Measurements from ENCODE around the gene FECH. TPM values are rescaled to one million over a fixed set of nuclear protein-coding genes. Genes with fewer than 3 reads are reported as not detected.

FECH gene
- total RNA-seq, 1 experiment from 2014 or later = 16.6 TPM

DNA sequence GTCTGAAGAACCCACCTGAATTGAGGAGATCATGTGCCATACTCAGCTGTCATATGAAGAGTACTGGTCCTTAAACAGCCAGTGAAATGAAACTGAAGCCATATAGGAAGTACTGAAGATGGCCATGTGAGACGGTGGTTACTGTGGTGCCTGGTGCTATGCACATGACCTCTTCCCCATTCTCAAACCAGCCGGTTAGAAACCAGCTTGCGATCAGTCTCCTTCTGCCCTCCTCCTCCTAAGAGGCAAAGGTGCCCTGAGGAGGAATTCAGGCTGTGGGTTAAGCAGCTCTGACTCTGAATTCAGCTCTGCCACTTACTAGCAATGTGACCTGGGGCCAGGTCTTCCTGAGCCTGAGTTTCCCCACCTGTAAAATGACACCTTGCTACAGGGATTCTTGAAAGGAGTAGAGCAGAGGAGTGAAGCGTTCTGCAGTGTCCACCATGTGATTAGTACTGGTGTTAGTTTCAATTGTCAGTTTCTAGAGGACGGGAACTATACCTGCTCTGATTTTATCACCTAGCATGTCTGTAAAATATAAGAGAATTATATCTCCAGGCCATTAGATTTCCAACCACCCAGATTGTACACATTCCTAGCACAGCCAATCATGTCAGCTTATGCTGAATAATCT, 5.1 kb downstream of the FECH start:
- Mint-ChIP-seq H3K27me3 (ENCODE audit: low read depth) (no peaks in the 10 kb centered on the region), H3K27ac (no peak overlapping the region), H3K4me3 (no peak overlapping the region), H3K9me3 (no peaks in the 10 kb centered on the region), H3K36me3 (peaks cover 6% of the 10 kb centered on the region), H3K4me1 (peaks cover 17% of the 10 kb centered on the region)
- DNase-seq (ENCODE audit: low spot score) (no peak), ATAC-seq (peak; percentile 34; the same call in 1 of the 2 replicates)
- TF ChIP-seq GRHL2 (CRISPR knock-in tag; IDR thresholded peaks at IDR 0.05; ENCODE audit: insufficient replicate concordance, severe bottlenecking) (no peak), ATF1 (CRISPR knock-in tag; IDR thresholded peaks at IDR 0.05) (no peak), NR1H2 (CRISPR knock-in tag; IDR thresholded peaks at IDR 0.05) (no peak)
- TF ChIP-seq, protein P1, sequence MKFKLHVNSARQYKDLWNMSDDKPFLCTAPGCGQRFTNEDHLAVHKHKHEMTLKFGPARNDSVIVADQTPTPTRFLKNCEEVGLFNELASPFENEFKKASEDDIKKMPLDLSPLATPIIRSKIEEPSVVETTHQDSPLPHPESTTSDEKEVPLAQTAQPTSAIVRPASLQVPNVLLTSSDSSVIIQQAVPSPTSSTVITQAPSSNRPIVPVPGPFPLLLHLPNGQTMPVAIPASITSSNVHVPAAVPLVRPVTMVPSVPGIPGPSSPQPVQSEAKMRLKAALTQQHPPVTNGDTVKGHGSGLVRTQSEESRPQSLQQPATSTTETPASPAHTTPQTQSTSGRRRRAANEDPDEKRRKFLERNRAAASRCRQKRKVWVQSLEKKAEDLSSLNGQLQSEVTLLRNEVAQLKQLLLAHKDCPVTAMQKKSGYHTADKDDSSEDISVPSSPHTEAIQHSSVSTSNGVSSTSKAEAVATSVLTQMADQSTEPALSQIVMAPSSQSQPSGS (CRISPR knock-in tag; IDR thresholded peaks at IDR 0.05; ENCODE audit: borderline replicate concordance, low read depth) = no peak
- CTCF ChIA-PET = interaction anchor here (0.6 kb wide), 1 partner anchor 1727 kb away, joined by 3 read pairs; no protein-coding TSS in a partner anchor
- POLR2A ChIA-PET = no interaction called here

DNA sequence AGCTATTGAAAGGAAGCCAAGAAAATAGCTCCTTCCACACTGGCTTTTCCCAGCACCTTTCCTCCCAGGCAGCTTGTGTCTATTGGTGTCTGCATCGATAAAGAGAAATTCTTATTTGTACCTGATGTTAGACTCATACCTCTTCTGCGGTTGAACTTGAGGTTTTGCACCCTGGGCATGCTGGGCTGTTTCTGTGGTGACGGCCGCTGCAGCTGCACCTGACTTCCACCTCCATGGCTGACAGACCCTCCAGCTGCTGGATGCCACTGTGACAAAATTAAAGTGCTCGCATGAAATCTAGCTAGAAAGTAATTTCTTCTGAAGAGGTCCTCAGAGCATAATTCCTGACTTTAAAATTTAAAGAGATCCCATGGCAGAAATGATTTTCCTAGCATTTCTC, 6.6 kb downstream of the FECH start:
- H3K36me3 Mint-ChIP-seq = peaks cover 6% of the 10 kb centered on the region
- no peaks in the 10 kb centered on the region for H3K9me3 Mint-ChIP-seq
- ChIA-PET POLR2A (no interaction called here), CTCF (interaction anchor here (1.0 kb wide), 1 partner anchor 18 kb away, joined by 5 read pairs; no protein-coding TSS in a partner anchor)
- H3K27me3 Mint-ChIP-seq (ENCODE audit: low read depth) = no peaks in the 10 kb centered on the region
- H3K4me1 Mint-ChIP-seq = peaks cover 8% of the 10 kb centered on the region
- DNase-seq (ENCODE audit: low spot score) = no peak
- TF ChIP-seq, protein P2, sequence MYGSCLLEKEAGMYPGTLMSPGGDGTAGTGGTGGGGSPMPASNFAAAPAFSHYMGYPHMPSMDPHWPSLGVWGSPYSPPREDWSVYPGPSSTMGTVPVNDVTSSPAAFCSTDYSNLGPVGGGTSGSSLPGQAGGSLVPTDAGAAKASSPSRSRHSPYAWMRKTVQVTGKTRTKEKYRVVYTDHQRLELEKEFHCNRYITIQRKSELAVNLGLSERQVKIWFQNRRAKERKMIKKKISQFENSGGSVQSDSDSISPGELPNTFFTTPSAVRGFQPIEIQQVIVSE (CRISPR knock-in tag; IDR thresholded peaks at IDR 0.05; ENCODE audit: borderline replicate concordance) = no peak
- TF ChIP-seq SMAD4 (CRISPR knock-in tag; IDR thresholded peaks at IDR 0.05) (no peak), GTF2I (CRISPR knock-in tag; conservative IDR thresholded peaks at IDR 0.05) (no peak), ZNF121 (CRISPR knock-in tag; IDR thresholded peaks at IDR 0.05) (no peak), TCF7 (CRISPR knock-in tag; IDR thresholded peaks at IDR 0.05; ENCODE audit: low read depth) (no peak), EMX1 (CRISPR knock-in tag; IDR thresholded peaks at IDR 0.05) (no peak), GABPB1 (CRISPR knock-in tag; IDR thresholded peaks at IDR 0.05) (no peak), ZBTB21 (CRISPR knock-in tag; IDR thresholded peaks at IDR 0.05; ENCODE audit: borderline replicate concordance) (no peak)
- TF ChIP-seq, protein P3, sequence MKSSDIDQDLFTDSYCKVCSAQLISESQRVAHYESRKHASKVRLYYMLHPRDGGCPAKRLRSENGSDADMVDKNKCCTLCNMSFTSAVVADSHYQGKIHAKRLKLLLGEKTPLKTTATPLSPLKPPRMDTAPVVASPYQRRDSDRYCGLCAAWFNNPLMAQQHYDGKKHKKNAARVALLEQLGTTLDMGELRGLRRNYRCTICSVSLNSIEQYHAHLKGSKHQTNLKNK (CRISPR knock-in tag; IDR thresholded peaks at IDR 0.05) = no peak
- TF ChIP-seq, protein P4, sequence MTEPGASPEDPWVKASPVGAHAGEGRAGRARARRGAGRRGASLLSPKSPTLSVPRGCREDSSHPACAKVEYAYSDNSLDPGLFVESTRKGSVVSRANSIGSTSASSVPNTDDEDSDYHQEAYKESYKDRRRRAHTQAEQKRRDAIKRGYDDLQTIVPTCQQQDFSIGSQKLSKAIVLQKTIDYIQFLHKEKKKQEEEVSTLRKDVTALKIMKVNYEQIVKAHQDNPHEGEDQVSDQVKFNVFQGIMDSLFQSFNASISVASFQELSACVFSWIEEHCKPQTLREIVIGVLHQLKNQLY (CRISPR knock-in tag; IDR thresholded peaks at IDR 0.05) = no peak
- no peak overlapping the region for H3K4me3 Mint-ChIP-seq
- no peak for ATAC-seq
- no peak overlapping the region for H3K27ac Mint-ChIP-seq

DNA sequence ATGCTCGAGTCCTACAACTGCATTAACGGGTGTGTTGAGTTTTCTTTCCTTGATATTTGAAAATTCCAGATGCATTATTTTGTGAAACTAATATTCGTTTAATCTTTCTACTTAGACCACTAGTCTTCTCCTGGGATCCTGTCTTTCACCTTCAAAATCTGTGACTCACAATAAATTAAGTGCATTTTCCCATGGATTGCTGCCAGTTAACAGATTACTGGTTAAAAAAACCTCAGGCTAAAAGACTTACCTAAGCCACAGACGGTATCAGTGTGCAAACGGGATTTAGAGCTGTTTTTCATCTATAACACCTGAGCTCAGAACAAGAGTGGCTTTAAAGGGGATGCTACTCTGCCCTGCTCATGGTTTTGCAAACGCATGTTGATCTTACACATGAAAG, 10.2 kb downstream of the FECH start:
- peaks cover 14% of the 10 kb centered on the region for H3K36me3 Mint-ChIP-seq
- TF ChIP-seq, protein P5, sequence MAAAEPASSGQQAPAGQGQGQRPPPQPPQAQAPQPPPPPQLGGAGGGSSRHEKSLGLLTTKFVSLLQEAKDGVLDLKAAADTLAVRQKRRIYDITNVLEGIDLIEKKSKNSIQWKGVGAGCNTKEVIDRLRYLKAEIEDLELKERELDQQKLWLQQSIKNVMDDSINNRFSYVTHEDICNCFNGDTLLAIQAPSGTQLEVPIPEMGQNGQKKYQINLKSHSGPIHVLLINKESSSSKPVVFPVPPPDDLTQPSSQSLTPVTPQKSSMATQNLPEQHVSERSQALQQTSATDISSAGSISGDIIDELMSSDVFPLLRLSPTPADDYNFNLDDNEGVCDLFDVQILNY (CRISPR knock-in tag; IDR thresholded peaks at IDR 0.05) = no peak
- TF ChIP-seq, protein P6, sequence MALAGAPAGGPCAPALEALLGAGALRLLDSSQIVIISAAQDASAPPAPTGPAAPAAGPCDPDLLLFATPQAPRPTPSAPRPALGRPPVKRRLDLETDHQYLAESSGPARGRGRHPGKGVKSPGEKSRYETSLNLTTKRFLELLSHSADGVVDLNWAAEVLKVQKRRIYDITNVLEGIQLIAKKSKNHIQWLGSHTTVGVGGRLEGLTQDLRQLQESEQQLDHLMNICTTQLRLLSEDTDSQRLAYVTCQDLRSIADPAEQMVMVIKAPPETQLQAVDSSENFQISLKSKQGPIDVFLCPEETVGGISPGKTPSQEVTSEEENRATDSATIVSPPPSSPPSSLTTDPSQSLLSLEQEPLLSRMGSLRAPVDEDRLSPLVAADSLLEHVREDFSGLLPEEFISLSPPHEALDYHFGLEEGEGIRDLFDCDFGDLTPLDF (CRISPR knock-in tag; IDR thresholded peaks at IDR 0.05) = no peak
- no peak for TF ChIP-seq FOXP1 (CRISPR knock-in tag; IDR thresholded peaks at IDR 0.05; ENCODE audit: borderline replicate concordance)
- TF ChIP-seq MXD4 (CRISPR knock-in tag; IDR thresholded peaks at IDR 0.05; ENCODE audit: borderline replicate concordance) = no peak
- TF ChIP-seq, protein P7, sequence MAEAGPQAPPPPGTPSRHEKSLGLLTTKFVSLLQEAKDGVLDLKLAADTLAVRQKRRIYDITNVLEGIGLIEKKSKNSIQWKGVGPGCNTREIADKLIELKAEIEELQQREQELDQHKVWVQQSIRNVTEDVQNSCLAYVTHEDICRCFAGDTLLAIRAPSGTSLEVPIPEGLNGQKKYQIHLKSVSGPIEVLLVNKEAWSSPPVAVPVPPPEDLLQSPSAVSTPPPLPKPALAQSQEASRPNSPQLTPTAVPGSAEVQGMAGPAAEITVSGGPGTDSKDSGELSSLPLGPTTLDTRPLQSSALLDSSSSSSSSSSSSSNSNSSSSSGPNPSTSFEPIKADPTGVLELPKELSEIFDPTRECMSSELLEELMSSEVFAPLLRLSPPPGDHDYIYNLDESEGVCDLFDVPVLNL (CRISPR knock-in tag; IDR thresholded peaks at IDR 0.05; ENCODE audit: borderline replicate concordance, low read depth) = no peak
- ChIA-PET CTCF (no interaction called here), POLR2A (no interaction called here)
- H3K27me3 Mint-ChIP-seq (ENCODE audit: low read depth) = no peaks in the 10 kb centered on the region
- peaks cover under 1% of the 10 kb centered on the region; the same call in 1 of the 2 replicates for H3K4me1 Mint-ChIP-seq
- H3K27ac Mint-ChIP-seq = no peak overlapping the region
- no peaks in the 10 kb centered on the region for H3K9me3 Mint-ChIP-seq
- ATAC-seq (no peak), DNase-seq (ENCODE audit: low spot score) (no peak)
- no peak overlapping the region for H3K4me3 Mint-ChIP-seq
